WTC11 (cell line): ENCODE data around the gene MRPS6. TPM values are rescaled to one million over a fixed set of nuclear protein-coding genes. Genes with fewer than 3 reads are reported as not detected.

Experiments used
- ATAC-seq: fragments of 200-7000 bp; cut with Tn5 transposase; 2 replicates; pipeline ENCODE4 v1.10.0; 2021; ENCODE audit warnings: mild to moderate bottlenecking, moderate library complexity
- CTCF ChIA-PET: fragments of 300-600 bp; sonication (Branson Sonifier 250); formaldehyde crosslinking; loops from one replicate; lab custom pipeline; 2021; ENCODE audit warnings: antibody characterized with exemption; lab: Charles Lee
- POLR2A ChIA-PET: fragments of 350-600 bp; sonication (Branson Sonifier 250); formaldehyde crosslinking; loops from one replicate; lab custom pipeline; 2021; ENCODE audit warnings: antibody characterized with exemption; lab: Charles Lee
- DNase-seq: peaks from one replicate; pipeline ENCODE4 v3.0.0; 2021; ENCODE audit warnings: low spot score
- H3K27ac Mint-ChIP-seq: 2 replicates; pipeline ENCODE4 v1.8.0; 2021; ENCODE audit warnings: mixed read lengths
- H3K27me3 Mint-ChIP-seq: 2 replicates; pipeline ENCODE4 v1.8.0; 2021; ENCODE audit warnings: low read depth, mild to moderate bottlenecking, moderate library complexity, mixed read lengths
- H3K36me3 Mint-ChIP-seq: 2 replicates; pipeline ENCODE4 v1.8.0; 2021; ENCODE audit warnings: mixed read lengths
- H3K4me1 Mint-ChIP-seq: 2 replicates; pipeline ENCODE4 v1.8.0; 2022; ENCODE audit warnings: mixed read lengths
- H3K4me3 Mint-ChIP-seq: 2 replicates; pipeline ENCODE4 v1.8.0; 2021; ENCODE audit warnings: mild to moderate bottlenecking, moderate library complexity, mixed read lengths
- H3K9me3 Mint-ChIP-seq: 2 replicates; pipeline ENCODE4 v1.8.0; 2021; ENCODE audit warnings: mixed read lengths
- CBFB ChIP-seq: sonication (generic); formaldehyde crosslinking; IDR thresholded peaks from 2 replicates; pipeline ENCODE4 v1.8.1; 2022; ENCODE audit warnings: mild to moderate bottlenecking, low read depth, missing genetic modification reagents
- GABPB1 ChIP-seq: sonication (generic); formaldehyde crosslinking; IDR thresholded peaks from 2 replicates; pipeline ENCODE4 v1.8.1; 2023; ENCODE audit warnings: mild to moderate bottlenecking, missing genetic modification reagents
- GRHL2 ChIP-seq: fragments of 250-450 bp; sonication (Bioruptor Pico); IDR thresholded peaks from 2 replicates; pipeline ENCODE4 v1.8.0; 2022; ENCODE audit warnings: mild to moderate bottlenecking, moderate library complexity; ENCODE audit not compliant: insufficient replicate concordance, severe bottlenecking
- GTF2I ChIP-seq: fragments of 250-450 bp; sonication (Bioruptor Pico); conservative IDR thresholded peaks from 2 replicates; pipeline ENCODE4 v1.4.0; 2021; ENCODE audit warnings: mild to moderate bottlenecking
- HMGA2 ChIP-seq: fragments of 250-450 bp; sonication (Bioruptor Pico); IDR thresholded peaks from 2 replicates; pipeline ENCODE4 v1.4.0; 2021; ENCODE audit warnings: mild to moderate bottlenecking, moderate library complexity
- JAZF1 ChIP-seq: fragments of 250-450 bp; sonication (Bioruptor Pico); IDR thresholded peaks from 2 replicates; pipeline ENCODE4 v1.9.0; 2021; ENCODE audit warnings: moderate library complexity, mild to moderate bottlenecking, inconsistent platforms
- NFYB ChIP-seq: sonication (generic); formaldehyde crosslinking; conservative IDR thresholded peaks from 2 replicates; pipeline ENCODE4 v1.8.0; 2022; ENCODE audit warnings: low read depth, missing genetic modification reagents
- NR3C1 ChIP-seq: sonication (generic); formaldehyde crosslinking; conservative IDR thresholded peaks from 2 replicates; pipeline ENCODE4 v1.8.1; 2023; ENCODE audit warnings: low read depth, mild to moderate bottlenecking, missing genetic modification reagents
- SMAD3 ChIP-seq: sonication (generic); formaldehyde crosslinking; IDR thresholded peaks from 2 replicates; pipeline ENCODE4 v1.8.0; 2022; ENCODE audit warnings: missing genetic modification reagents, mild to moderate bottlenecking, borderline replicate concordance
- STAT6 ChIP-seq: sonication (generic); formaldehyde crosslinking; conservative IDR thresholded peaks from 2 replicates; pipeline ENCODE4 v1.8.1; 2023; ENCODE audit warnings: mild to moderate bottlenecking, low read depth, missing genetic modification reagents, moderate library complexity
- TEAD4 ChIP-seq: sonication (generic); formaldehyde crosslinking; IDR thresholded peaks from 2 replicates; pipeline ENCODE4 v1.8.0; 2022; ENCODE audit warnings: mild to moderate bottlenecking, missing genetic modification reagents
- ZNF219 ChIP-seq: sonication (generic); formaldehyde crosslinking; IDR thresholded peaks from 2 replicates; pipeline ENCODE4 v1.8.0; 2023; ENCODE audit warnings: missing genetic modification reagents, mild to moderate bottlenecking, borderline replicate concordance
- ZNF317 ChIP-seq: sonication (generic); formaldehyde crosslinking; IDR thresholded peaks from 2 replicates; pipeline ENCODE4 v1.8.1; 2023; ENCODE audit warnings: low read depth, mild to moderate bottlenecking, moderate library complexity, missing genetic modification reagents, borderline replicate concordance
- ZNF396 ChIP-seq: fragments of 250-450 bp; sonication (Bioruptor Pico); IDR thresholded peaks from 2 replicates; pipeline ENCODE4 v1.8.0; 2021; ENCODE audit warnings: mild to moderate bottlenecking, moderate library complexity, borderline replicate concordance
- total RNA-seq: library from RNA; stranded (reverse); gene quantifications from 3 replicates; pipeline ENCODE4 v1.2.3, GENCODE V29; 2021
- TF ChIP-seq, protein P1 (sequence below): sonication (generic); formaldehyde crosslinking; IDR thresholded peaks from 2 replicates; pipeline ENCODE4 v1.8.1; 2022; ENCODE audit warnings: mild to moderate bottlenecking, moderate library complexity, missing genetic modification reagents
- TF ChIP-seq, protein P2 (sequence below): sonication (generic); formaldehyde crosslinking; IDR thresholded peaks from 2 replicates; pipeline ENCODE4 v1.8.0; 2022; ENCODE audit warnings: mild to moderate bottlenecking, missing genetic modification reagents
- TF ChIP-seq, protein P3 (sequence below): sonication (generic); formaldehyde crosslinking; IDR thresholded peaks from 2 replicates; pipeline ENCODE4 v1.8.1; 2022; ENCODE audit warnings: low read depth, mild to moderate bottlenecking, moderate library complexity, missing genetic modification reagents, borderline replicate concordance
- TF ChIP-seq, protein P4 (sequence below): sonication (generic); formaldehyde crosslinking; IDR thresholded peaks from 2 replicates; pipeline ENCODE4 v1.8.0; 2022; ENCODE audit warnings: missing genetic modification reagents
- TF ChIP-seq, protein P5 (sequence below): fragments of 200-600 bp; IDR thresholded peaks from 2 replicates; pipeline ENCODE4 v1.8.0; 2022; ENCODE audit warnings: antibody characterized with exemption
- TF ChIP-seq, protein P6 (sequence below): sonication (generic); formaldehyde crosslinking; IDR thresholded peaks from 2 replicates; pipeline ENCODE4 v1.8.0; 2023; ENCODE audit warnings: missing genetic modification reagents

MRPS6 gene
- total RNA-seq, 1 experiment from 2014 or later: 133 TPM

DNA sequence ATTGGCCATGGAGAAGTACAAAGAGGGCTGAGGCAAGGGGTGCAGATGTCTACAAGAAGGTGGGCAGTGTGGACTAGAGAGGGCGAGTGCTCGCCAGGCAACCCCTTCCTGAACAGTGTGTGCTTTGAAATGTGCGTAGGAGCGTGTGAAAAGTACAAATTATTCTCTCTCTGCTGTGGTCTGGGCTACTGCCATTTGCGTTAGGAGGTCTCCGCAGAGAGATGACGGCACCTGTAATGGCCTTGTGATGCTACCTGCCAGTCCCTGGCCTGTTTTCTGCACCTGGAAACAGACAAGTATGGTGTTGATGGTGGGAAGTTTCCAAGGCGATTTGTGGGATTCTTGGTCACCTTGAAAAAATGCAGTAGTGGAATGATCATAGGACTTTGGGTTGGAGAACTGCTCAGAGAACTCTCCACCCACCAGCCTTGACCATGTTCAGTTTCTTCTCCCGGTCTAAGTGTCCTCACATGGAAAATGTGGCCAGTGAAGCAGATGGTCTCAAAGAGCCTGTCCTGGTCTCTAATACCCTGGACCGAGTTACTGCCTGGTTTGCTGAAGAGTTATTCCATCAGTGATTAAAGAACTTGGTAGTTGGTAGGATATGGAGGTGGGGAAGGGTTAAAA lies 74.5 kb downstream of the MRPS6 start:
- POLR2A ChIA-PET: interaction anchor here (1.1 kb wide), 1 partner anchor 19 kb away, joined by 3 read pairs; no protein-coding TSS in a partner anchor
- Mint-ChIP-seq H3K9me3 (peaks cover 61% of the 10 kb centered on the region), H3K4me1 (0 out of 2 replicates have a peak, but pooled peaks cover 3% of the 10 kb centered on the region), H3K27me3 (no peaks in the 10 kb centered on the region), H3K4me3 (no peak overlapping the region)
- TF ChIP-seq, protein P1, sequence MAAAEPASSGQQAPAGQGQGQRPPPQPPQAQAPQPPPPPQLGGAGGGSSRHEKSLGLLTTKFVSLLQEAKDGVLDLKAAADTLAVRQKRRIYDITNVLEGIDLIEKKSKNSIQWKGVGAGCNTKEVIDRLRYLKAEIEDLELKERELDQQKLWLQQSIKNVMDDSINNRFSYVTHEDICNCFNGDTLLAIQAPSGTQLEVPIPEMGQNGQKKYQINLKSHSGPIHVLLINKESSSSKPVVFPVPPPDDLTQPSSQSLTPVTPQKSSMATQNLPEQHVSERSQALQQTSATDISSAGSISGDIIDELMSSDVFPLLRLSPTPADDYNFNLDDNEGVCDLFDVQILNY: no peak
- TF ChIP-seq, protein P2, sequence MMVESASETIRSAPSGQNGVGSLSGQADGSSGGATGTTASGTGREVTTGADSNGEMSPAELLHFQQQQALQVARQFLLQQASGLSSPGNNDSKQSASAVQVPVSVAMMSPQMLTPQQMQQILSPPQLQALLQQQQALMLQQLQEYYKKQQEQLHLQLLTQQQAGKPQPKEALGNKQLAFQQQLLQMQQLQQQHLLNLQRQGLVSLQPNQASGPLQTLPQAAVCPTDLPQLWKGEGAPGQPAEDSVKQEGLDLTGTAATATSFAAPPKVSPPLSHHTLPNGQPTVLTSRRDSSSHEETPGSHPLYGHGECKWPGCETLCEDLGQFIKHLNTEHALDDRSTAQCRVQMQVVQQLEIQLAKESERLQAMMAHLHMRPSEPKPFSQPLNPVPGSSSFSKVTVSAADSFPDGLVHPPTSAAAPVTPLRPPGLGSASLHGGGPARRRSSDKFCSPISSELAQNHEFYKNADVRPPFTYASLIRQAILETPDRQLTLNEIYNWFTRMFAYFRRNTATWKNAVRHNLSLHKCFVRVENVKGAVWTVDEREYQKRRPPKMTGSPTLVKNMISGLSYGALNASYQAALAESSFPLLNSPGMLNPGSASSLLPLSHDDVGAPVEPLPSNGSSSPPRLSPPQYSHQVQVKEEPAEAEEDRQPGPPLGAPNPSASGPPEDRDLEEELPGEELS (CRISPR knock-in tag): no peak
- no peak for TF ChIP-seq NFYB (CRISPR knock-in tag)
- TF ChIP-seq JAZF1 (CRISPR knock-in tag): no peak
- TF ChIP-seq ZNF219 (CRISPR knock-in tag): no peak
- TF ChIP-seq, protein P3, sequence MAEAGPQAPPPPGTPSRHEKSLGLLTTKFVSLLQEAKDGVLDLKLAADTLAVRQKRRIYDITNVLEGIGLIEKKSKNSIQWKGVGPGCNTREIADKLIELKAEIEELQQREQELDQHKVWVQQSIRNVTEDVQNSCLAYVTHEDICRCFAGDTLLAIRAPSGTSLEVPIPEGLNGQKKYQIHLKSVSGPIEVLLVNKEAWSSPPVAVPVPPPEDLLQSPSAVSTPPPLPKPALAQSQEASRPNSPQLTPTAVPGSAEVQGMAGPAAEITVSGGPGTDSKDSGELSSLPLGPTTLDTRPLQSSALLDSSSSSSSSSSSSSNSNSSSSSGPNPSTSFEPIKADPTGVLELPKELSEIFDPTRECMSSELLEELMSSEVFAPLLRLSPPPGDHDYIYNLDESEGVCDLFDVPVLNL (CRISPR knock-in tag): no peak
- TF ChIP-seq TEAD4: no peak
- TF ChIP-seq, all 79 proteins: peak for 0
- H3K27ac Mint-ChIP-seq: peak overlapping the region; percentile 48; the same call in 1 of the 2 replicates
- CTCF ChIA-PET: no interaction called here
- DNase-seq (no peak), ATAC-seq (no peak)
- H3K36me3 Mint-ChIP-seq: peaks cover 76% of the 10 kb centered on the region

GRCh38 chr21:34148419-34148804 lies 75.0 kb downstream of the MRPS6 start:
- CTCF ChIA-PET: no interaction called here
- TF ChIP-seq, protein P4, sequence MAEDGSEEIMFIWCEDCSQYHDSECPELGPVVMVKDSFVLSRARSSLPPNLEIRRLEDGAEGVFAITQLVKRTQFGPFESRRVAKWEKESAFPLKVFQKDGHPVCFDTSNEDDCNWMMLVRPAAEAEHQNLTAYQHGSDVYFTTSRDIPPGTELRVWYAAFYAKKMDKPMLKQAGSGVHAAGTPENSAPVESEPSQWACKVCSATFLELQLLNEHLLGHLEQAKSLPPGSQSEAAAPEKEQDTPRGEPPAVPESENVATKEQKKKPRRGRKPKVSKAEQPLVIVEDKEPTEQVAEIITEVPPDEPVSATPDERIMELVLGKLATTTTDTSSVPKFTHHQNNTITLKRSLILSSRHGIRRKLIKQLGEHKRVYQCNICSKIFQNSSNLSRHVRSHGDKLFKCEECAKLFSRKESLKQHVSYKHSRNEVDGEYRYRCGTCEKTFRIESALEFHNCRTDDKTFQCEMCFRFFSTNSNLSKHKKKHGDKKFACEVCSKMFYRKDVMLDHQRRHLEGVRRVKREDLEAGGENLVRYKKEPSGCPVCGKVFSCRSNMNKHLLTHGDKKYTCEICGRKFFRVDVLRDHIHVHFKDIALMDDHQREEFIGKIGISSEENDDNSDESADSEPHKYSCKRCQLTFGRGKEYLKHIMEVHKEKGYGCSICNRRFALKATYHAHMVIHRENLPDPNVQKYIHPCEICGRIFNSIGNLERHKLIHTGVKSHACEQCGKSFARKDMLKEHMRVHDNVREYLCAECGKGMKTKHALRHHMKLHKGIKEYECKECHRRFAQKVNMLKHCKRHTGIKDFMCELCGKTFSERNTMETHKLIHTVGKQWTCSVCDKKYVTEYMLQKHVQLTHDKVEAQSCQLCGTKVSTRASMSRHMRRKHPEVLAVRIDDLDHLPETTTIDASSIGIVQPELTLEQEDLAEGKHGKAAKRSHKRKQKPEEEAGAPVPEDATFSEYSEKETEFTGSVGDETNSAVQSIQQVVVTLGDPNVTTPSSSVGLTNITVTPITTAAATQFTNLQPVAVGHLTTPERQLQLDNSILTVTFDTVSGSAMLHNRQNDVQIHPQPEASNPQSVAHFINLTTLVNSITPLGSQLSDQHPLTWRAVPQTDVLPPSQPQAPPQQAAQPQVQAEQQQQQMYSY: no peak
- TF ChIP-seq HMGA2 (no peak), ZNF396 (CRISPR knock-in tag) (no peak), ZNF317 (CRISPR knock-in tag) (no peak), STAT6 (CRISPR knock-in tag) (no peak), CBFB (no peak), SMAD3 (no peak), GRHL2 (CRISPR knock-in tag) (no peak), NR3C1 (CRISPR knock-in tag) (no peak), GTF2I (CRISPR knock-in tag) (no peak), GABPB1 (CRISPR knock-in tag) (no peak)
- TF ChIP-seq, protein P5, sequence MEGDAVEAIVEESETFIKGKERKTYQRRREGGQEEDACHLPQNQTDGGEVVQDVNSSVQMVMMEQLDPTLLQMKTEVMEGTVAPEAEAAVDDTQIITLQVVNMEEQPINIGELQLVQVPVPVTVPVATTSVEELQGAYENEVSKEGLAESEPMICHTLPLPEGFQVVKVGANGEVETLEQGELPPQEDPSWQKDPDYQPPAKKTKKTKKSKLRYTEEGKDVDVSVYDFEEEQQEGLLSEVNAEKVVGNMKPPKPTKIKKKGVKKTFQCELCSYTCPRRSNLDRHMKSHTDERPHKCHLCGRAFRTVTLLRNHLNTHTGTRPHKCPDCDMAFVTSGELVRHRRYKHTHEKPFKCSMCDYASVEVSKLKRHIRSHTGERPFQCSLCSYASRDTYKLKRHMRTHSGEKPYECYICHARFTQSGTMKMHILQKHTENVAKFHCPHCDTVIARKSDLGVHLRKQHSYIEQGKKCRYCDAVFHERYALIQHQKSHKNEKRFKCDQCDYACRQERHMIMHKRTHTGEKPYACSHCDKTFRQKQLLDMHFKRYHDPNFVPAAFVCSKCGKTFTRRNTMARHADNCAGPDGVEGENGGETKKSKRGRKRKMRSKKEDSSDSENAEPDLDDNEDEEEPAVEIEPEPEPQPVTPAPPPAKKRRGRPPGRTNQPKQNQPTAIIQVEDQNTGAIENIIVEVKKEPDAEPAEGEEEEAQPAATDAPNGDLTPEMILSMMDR: no peak
- TF ChIP-seq, protein P6, sequence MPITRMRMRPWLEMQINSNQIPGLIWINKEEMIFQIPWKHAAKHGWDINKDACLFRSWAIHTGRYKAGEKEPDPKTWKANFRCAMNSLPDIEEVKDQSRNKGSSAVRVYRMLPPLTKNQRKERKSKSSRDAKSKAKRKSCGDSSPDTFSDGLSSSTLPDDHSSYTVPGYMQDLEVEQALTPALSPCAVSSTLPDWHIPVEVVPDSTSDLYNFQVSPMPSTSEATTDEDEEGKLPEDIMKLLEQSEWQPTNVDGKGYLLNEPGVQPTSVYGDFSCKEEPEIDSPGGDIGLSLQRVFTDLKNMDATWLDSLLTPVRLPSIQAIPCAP (CRISPR knock-in tag): no peak

More at GRCh38 chr21:34148419-34148804, 75.0 kb downstream of the MRPS6 start:
- H3K36me3 Mint-ChIP-seq: peaks cover 75% of the 10 kb centered on the region
- H3K4me1 Mint-ChIP-seq: 0 out of 2 replicates have a peak, but pooled peaks cover 3% of the 10 kb centered on the region
- no peak for DNase-seq
- no peak overlapping the region; the same call in 1 of the 2 replicates for H3K27ac Mint-ChIP-seq
- ATAC-seq: no peak
- no peak overlapping the region for H3K4me3 Mint-ChIP-seq
- H3K27me3 Mint-ChIP-seq: no peaks in the 10 kb centered on the region
- POLR2A ChIA-PET: interaction anchor here (1.1 kb wide), 1 partner anchor 20 kb away, joined by 3 read pairs; no protein-coding TSS in a partner anchor
- H3K9me3 Mint-ChIP-seq: peaks cover 62% of the 10 kb centered on the region
